GM10266 (cell line): ENCODE results near the gene KANSL1.
"Not testable (repeated sequence)": the region's sequence is repeated elsewhere in the genome, so short reads cannot be mapped to it uniquely, and the experiment has no call there.

ENCODE experiments used
- DNase-seq: peaks from one replicate; pipeline ENCODE4 v3.0.0; 2012; ENCODE audit errors: extremely low spot score
- TF ChIP-seq, protein P1 (sequence below): IDR thresholded peaks from 2 replicates; pipeline ENCODE4 v1.5.1; 2012; ENCODE audit warnings: mild to moderate bottlenecking, low read depth; ENCODE audit not compliant: control insufficient read depth, insufficient read depth; ENCODE audit errors: missing control alignments

KANSL1 gene, protein sequence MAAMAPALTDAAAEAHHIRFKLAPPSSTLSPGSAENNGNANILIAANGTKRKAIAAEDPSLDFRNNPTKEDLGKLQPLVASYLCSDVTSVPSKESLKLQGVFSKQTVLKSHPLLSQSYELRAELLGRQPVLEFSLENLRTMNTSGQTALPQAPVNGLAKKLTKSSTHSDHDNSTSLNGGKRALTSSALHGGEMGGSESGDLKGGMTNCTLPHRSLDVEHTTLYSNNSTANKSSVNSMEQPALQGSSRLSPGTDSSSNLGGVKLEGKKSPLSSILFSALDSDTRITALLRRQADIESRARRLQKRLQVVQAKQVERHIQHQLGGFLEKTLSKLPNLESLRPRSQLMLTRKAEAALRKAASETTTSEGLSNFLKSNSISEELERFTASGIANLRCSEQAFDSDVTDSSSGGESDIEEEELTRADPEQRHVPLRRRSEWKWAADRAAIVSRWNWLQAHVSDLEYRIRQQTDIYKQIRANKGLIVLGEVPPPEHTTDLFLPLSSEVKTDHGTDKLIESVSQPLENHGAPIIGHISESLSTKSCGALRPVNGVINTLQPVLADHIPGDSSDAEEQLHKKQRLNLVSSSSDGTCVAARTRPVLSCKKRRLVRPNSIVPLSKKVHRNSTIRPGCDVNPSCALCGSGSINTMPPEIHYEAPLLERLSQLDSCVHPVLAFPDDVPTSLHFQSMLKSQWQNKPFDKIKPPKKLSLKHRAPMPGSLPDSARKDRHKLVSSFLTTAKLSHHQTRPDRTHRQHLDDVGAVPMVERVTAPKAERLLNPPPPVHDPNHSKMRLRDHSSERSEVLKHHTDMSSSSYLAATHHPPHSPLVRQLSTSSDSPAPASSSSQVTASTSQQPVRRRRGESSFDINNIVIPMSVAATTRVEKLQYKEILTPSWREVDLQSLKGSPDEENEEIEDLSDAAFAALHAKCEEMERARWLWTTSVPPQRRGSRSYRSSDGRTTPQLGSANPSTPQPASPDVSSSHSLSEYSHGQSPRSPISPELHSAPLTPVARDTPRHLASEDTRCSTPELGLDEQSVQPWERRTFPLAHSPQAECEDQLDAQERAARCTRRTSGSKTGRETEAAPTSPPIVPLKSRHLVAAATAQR (N-terminal part only)

DNA sequence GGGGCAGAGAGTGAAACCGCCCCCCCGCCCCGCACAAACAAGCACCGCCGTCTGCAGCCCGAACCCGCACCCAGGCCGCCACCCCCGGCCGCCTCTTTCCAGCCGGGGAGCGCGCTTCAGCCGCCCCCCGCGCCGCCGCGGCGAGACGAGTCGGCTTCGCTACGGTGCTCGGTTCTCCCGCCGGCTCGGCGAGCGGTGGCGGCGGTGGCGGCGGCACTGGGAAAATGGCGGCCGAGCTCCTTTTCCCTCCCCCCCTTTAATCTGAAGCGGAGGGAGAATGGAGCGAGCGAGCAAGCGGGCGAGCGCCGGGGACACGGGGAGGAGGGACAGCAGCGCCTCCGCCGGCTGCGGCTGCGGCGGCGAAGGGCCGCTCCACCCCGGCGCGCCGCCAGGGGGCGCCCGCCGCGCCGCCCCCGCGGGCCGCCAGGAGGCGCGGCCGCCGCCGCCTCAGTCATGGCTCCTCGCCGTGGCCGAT is at the start of gene KANSL1:
Gene KANSL1, minus strand, starts transcription at position 279 of the 475 bp plus-strand sequence. CDS start 21,286 bp downstream, outside the sequence.
- TF ChIP-seq, protein P1, sequence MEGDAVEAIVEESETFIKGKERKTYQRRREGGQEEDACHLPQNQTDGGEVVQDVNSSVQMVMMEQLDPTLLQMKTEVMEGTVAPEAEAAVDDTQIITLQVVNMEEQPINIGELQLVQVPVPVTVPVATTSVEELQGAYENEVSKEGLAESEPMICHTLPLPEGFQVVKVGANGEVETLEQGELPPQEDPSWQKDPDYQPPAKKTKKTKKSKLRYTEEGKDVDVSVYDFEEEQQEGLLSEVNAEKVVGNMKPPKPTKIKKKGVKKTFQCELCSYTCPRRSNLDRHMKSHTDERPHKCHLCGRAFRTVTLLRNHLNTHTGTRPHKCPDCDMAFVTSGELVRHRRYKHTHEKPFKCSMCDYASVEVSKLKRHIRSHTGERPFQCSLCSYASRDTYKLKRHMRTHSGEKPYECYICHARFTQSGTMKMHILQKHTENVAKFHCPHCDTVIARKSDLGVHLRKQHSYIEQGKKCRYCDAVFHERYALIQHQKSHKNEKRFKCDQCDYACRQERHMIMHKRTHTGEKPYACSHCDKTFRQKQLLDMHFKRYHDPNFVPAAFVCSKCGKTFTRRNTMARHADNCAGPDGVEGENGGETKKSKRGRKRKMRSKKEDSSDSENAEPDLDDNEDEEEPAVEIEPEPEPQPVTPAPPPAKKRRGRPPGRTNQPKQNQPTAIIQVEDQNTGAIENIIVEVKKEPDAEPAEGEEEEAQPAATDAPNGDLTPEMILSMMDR, result peak; percentile 95
- peak; percentile 98 for DNase-seq

DNA sequence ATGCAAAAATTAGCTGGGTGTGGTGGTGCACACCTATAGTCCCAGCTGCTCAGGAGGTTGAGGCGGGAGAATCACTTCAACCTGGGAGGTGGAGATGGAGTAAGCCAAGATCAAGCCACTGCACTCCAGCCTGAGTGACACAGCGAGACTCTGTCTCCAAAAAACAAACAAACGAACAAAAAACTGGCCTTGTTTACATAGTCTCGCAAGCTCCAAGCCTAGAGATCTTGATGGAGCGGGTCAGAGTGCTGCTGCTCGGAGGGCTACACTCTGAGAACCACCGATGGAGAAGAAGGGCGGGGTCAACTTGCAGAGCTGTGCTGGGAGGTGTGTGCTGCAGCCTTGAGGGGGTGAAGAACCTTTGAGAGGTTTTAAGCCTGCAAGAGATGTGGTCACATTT is 38.1 kb upstream of the KANSL1 start:
- DNase-seq, result not testable (repeated sequence)

DNA sequence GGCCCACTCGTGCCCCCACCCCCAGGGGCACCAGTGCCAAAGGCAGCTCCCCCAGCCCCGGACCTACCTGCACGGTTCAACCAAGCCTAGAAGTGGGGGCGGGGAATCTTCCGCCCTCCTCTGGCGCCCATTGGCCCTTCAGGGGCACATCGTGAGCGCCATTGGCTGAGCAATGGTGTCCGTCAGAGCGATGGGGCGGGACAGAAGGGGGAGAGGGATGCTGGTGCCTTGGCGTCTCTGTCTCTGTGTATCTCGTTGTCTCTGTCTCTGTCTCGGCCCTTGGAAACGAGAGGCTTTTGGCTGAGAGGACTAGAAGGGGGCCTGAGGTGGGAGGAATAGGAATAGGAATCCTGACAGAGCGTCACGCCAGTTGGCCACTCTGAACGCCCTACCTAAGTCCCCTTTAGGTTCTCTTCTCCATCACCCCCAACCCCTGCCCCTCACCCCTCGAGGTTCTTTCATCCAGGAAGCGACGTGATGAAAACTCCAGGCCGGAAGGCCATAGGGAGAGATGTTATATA is 32.1 kb upstream of the KANSL1 start:
- DNase-seq, result peak; percentile 96

DNA sequence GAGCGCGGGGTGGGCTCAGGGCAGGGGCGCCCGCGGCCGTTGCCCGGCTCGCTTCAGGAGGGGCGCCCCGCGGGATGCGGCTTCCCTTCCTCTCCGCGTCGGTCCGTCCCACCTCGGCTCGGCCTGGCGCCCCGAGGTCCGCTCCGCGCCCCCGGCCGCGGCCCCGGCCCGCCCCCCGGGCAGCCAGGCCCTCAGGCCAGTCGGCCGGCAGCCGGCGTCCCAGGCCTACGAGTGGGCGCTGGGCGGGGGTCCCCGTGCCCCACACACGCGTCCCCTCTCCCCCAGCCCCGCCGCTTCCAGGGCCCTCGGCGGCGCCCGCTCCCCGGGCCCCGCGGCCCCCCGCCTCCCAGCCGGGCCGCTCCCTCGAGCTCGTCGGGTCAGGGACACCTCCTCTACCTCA is 31.6 kb upstream of the KANSL1 start:
- not testable (repeated sequence) for DNase-seq

DNA sequence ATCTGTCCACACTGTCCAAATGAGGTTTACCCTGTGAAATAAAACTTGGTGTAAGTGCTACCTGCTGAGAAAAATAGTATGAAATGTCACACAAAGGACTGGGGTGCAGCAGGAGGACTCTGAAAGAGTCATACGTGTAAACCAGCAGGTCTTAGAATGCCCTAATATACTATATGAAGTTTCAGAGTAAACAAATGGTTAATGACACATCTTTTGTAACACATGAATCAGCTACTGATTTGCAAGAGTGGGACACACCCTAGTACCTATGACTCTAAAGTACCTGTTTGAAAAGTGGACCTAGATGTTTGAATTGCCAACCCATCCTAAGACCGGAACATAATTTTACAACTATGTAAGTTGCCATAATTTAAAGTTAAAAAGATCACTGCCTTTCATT is 29.8 kb upstream of the KANSL1 start:
- DNase-seq, result not testable (repeated sequence)

DNA sequence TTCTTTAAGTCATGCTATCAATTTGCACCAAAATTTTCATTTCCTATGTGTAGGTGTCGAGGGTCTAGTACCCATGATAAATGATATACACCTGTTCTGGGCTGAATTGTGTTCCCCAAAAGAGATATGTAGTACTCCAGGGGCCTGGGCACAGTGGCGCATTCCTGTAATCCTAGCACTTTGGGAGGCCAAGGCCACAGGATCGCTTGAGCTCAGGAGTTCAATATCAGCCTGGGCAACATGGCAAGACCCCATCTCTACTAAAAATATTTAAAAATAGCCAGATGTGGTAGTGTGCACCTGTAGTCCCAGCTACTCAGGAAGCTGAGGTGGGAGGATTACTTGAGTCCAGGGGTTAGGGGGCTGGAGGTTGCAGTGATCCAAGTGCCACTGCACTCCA is 23.5 kb upstream of the KANSL1 start:
- TF ChIP-seq, protein P1, result no peak
- no peak for DNase-seq

DNA sequence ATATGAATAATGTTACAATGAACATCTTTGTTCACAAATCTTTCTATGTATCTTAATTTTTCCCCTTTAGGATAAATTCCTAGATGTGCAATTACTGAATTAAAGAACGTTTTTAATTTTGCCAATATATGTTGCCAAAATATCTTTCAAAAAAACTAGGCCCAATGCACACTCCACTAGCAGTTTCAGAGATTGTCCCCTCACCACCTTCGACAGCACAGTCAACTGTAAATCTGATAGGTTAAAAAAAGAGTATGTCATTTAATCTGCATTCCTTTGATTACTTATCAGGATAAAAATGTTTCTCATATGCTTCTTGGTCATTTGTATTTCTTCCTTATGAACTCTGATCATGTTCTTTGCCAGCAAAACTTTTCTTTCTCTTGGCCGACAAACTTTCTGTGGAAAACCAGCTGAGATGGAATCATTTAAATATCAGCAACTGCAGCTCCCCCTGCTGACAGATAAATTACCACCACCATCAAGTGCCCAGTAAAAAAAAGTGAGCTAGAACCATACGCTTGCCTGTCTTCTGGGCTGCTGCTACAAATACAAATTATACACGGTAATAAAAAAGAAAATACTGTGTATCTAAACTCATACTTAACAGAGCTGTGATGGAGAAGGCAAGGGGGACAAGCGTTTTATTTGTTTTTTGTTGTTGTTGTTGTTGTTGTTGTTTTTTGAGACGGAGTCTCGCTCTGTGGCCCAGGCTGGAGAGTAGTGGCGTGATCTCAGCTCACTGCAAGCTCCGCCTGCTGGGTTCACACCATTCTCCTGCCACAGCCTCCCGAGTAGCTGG is 19.6 kb upstream of the KANSL1 start:
- peak; percentile 64 for DNase-seq
- TF ChIP-seq, protein P1, result peak; percentile 74

DNA sequence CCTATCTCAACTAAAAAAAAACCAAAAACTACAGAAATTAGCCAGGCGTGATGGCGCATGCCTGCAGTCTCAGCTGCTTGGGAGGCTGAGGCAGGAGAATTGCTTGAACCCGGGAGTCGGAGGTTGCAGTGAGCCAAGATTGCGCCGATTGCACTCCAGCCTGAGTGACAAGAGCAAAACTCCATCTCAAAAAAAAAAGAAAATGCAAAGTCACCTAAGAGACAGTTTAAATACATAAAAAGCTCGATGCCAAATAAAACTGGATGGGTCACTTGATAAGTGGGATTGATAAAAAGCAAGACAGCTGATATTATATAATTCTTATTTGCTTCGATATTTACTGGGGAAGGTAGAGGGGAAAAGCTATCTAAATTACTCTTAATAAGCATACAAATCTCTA is 15.8 kb upstream of the KANSL1 start:
- TF ChIP-seq, protein P1, result no peak
- DNase-seq, result no peak

DNA sequence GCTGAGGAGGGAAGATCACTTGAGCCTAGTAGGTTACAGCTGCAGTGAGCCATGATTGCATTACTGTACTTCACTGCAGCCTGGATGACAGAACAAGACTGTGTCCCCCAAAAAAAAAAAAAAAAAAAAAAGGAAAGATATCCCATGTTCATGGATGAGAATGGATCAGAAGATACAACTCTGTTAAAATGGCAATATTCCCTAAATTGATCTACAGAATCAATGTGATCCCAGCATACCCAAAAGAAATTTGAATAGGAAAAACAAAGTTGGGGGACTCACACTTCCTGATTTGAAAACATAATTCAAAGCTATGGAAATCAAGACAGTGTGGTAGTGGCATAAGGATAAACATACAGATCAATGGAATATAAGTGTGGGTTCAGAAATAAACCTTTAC is 12.7 kb upstream of the KANSL1 start:
- TF ChIP-seq, protein P1, result no peak
- no peak for DNase-seq
